ENCODE results near the gene IFT80.

DNA sequence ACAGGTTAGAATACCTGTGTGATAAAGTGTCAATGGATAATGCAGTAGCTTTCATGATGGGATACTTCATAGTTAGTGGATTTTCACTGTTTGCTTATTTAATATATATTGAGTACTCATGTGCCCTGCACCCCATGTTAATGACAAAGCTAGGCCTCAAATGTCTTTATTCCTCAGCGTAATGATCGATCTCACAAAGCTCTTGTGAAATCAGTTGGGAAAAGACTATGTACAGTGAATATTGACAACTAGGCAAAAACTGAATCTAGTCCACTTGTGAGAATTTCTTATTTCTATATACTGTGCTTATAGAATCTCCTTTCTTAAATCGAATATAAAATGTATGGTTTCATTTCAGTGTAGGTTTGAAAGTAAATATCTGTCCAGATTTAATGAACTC lies 18.3 kb upstream of the IFT80 start:
- TF ChIP-seq, protein P1, sequence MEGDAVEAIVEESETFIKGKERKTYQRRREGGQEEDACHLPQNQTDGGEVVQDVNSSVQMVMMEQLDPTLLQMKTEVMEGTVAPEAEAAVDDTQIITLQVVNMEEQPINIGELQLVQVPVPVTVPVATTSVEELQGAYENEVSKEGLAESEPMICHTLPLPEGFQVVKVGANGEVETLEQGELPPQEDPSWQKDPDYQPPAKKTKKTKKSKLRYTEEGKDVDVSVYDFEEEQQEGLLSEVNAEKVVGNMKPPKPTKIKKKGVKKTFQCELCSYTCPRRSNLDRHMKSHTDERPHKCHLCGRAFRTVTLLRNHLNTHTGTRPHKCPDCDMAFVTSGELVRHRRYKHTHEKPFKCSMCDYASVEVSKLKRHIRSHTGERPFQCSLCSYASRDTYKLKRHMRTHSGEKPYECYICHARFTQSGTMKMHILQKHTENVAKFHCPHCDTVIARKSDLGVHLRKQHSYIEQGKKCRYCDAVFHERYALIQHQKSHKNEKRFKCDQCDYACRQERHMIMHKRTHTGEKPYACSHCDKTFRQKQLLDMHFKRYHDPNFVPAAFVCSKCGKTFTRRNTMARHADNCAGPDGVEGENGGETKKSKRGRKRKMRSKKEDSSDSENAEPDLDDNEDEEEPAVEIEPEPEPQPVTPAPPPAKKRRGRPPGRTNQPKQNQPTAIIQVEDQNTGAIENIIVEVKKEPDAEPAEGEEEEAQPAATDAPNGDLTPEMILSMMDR (IDR thresholded peaks at IDR 0.05; ENCODE audit: low read depth, low read length, poor library complexity, severe bottlenecking): no peak
- TF ChIP-seq EZH2phosphoT487 (IDR thresholded peaks at IDR 0.05; ENCODE audit: borderline replicate concordance, low read length): no peak
